HepG2 (cell line): ENCODE measurements around the gene GOLGA8K.
"Not testable (repeated sequence)": the region's sequence is repeated elsewhere in the genome, so short reads cannot be mapped to it uniquely, and the experiment has no call there.

Experiments used
- EP300 ChIP-seq, 3 experiments: sonication (generic) in 1 of 3; formaldehyde crosslinking in 1 of 3; IDR thresholded peaks; 2 replicates each; pipeline versions ENCODE4 v1.5.1 to v1.6.1; 2011 to 2020; ENCODE audit warnings: low read depth in 2 of 3, low read length in 2 of 3, borderline replicate concordance in 1 of 3, improper control_type of control experiment in 1 of 3, mild to moderate bottlenecking in 1 of 3, missing genetic modification reagents in 1 of 3, moderate library complexity in 1 of 3
- HNRNPL ChIP-seq: fragments of 200-400 bp; formaldehyde crosslinking; IDR thresholded peaks from 2 replicates; pipeline ENCODE4 v1.6.1; 2017; ENCODE audit warnings: mild to moderate bottlenecking, low read depth, low read length
- ISL2 ChIP-seq: sonication (generic); formaldehyde crosslinking; IDR thresholded peaks from 2 replicates; pipeline ENCODE4 v1.5.0; 2020; ENCODE audit warnings: missing genetic modification reagents
- KAT7 ChIP-seq: IDR thresholded peaks from 2 replicates; pipeline ENCODE4 v1.6.1; 2018; ENCODE audit warnings: borderline replicate concordance, missing compliant biosample characterization
- KDM2A ChIP-seq: sonication (generic); formaldehyde crosslinking; IDR thresholded peaks from 2 replicates; pipeline ENCODE4 v1.4.0; 2020; ENCODE audit warnings: low read depth, missing genetic modification reagents, borderline replicate concordance
- MTA3 ChIP-seq: sonication (generic); formaldehyde crosslinking; IDR thresholded peaks from 2 replicates; pipeline ENCODE4 v1.4.0; 2020; ENCODE audit warnings: missing genetic modification reagents
- PATZ1 ChIP-seq: sonication (generic); formaldehyde crosslinking; IDR thresholded peaks from 2 replicates; pipeline ENCODE4 v1.4.0; 2020; ENCODE audit warnings: missing genetic modification reagents
- ZFP37 ChIP-seq: sonication (generic); formaldehyde crosslinking; IDR thresholded peaks from 2 replicates; pipeline ENCODE4 v1.4.0; 2020; ENCODE audit warnings: missing genetic modification reagents, borderline replicate concordance
- ZNF274 ChIP-seq: sonication (generic); formaldehyde crosslinking; IDR thresholded peaks from 2 replicates; pipeline ENCODE4 v1.5.1; 2020; ENCODE audit warnings: mild to moderate bottlenecking, missing genetic modification reagents
- ZNF644 ChIP-seq: IDR thresholded peaks from 2 replicates; pipeline ENCODE4 v1.6.1; 2016; ENCODE audit warnings: low read depth
- TF ChIP-seq, protein P1 (sequence below), 2 experiments: fragments of 450-650 bp in 1 of 2; sonication (generic) in 1 of 2; formaldehyde crosslinking in 1 of 2; IDR thresholded peaks; 2 replicates each; pipeline versions ENCODE4 v1.6.1 to v1.8.0; 2016 to 2022; ENCODE audit warnings: antibody characterized with exemption in 1 of 2, mild to moderate bottlenecking in 1 of 2, missing genetic modification reagents in 1 of 2
- TF ChIP-seq, protein P2 (sequence below): sonication (generic); formaldehyde crosslinking; IDR thresholded peaks from 2 replicates; pipeline ENCODE4 v1.5.0; 2020; ENCODE audit warnings: mild to moderate bottlenecking, missing genetic modification reagents, moderate library complexity
- TF ChIP-seq, protein P3 (sequence below): sonication (generic); formaldehyde crosslinking; IDR thresholded peaks from 2 replicates; pipeline ENCODE4 v1.4.0; 2020; ENCODE audit warnings: missing genetic modification reagents

DNA sequence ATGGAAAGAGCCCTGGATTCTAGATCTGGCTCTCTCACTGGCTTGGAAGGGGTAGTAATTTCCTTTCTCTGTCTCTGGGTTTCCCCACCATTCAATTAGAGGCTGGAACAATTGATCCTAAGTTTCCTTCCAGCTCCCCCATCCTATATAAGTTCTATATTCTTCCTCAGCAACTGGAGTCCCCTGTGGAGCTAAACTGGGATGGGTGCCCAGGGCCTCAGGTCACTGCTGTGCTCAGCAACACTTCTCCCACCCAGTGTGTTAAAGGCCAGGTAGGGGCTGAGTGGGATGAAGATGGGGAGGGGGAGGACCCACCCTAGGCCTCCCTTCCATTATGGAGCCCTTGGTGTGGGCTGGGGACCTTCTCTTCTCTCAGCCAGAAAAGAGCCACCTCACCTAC, 46.2 kb downstream of the GOLGA8K start:
- TF ChIP-seq, protein P1, sequence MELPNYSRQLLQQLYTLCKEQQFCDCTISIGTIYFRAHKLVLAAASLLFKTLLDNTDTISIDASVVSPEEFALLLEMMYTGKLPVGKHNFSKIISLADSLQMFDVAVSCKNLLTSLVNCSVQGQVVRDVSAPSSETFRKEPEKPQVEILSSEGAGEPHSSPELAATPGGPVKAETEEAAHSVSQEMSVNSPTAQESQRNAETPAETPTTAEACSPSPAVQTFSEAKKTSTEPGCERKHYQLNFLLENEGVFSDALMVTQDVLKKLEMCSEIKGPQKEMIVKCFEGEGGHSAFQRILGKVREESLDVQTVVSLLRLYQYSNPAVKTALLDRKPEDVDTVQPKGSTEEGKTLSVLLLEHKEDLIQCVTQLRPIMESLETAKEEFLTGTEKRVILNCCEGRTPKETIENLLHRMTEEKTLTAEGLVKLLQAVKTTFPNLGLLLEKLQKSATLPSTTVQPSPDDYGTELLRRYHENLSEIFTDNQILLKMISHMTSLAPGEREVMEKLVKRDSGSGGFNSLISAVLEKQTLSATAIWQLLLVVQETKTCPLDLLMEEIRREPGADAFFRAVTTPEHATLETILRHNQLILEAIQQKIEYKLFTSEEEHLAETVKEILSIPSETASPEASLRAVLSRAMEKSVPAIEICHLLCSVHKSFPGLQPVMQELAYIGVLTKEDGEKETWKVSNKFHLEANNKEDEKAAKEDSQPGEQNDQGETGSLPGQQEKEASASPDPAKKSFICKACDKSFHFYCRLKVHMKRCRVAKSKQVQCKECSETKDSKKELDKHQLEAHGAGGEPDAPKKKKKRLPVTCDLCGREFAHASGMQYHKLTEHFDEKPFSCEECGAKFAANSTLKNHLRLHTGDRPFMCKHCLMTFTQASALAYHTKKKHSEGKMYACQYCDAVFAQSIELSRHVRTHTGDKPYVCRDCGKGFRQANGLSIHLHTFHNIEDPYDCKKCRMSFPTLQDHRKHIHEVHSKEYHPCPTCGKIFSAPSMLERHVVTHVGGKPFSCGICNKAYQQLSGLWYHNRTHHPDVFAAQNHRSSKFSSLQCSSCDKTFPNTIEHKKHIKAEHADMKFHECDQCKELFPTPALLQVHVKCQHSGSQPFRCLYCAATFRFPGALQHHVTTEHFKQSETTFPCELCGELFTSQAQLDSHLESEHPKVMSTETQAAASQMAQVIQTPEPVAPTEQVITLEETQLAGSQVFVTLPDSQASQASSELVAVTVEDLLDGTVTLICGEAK (IDR thresholded peaks at IDR 0.05) = not testable (repeated sequence)
- TF ChIP-seq, protein P1 (CRISPR knock-in tag; IDR thresholded peaks at IDR 0.05) = not testable (repeated sequence)
- not testable (repeated sequence) for TF ChIP-seq ZNF274 (CRISPR knock-in tag); PATZ1 (CRISPR knock-in tag); ZNF644 (CRISPR knock-in tag); MTA3 (CRISPR knock-in tag); ZFP37 (CRISPR knock-in tag); KAT7; HNRNPL; EP300 (IDR thresholded peaks at IDR 0.05; ENCODE audit: low read depth in 2 of 2, low read length in 2 of 2); EP300 (CRISPR knock-in tag; IDR thresholded peaks at IDR 0.05; ENCODE audit: borderline replicate concordance); KDM2A (CRISPR knock-in tag); ISL2
- TF ChIP-seq, protein P2, sequence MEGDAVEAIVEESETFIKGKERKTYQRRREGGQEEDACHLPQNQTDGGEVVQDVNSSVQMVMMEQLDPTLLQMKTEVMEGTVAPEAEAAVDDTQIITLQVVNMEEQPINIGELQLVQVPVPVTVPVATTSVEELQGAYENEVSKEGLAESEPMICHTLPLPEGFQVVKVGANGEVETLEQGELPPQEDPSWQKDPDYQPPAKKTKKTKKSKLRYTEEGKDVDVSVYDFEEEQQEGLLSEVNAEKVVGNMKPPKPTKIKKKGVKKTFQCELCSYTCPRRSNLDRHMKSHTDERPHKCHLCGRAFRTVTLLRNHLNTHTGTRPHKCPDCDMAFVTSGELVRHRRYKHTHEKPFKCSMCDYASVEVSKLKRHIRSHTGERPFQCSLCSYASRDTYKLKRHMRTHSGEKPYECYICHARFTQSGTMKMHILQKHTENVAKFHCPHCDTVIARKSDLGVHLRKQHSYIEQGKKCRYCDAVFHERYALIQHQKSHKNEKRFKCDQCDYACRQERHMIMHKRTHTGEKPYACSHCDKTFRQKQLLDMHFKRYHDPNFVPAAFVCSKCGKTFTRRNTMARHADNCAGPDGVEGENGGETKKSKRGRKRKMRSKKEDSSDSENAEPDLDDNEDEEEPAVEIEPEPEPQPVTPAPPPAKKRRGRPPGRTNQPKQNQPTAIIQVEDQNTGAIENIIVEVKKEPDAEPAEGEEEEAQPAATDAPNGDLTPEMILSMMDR (CRISPR knock-in tag) = not testable (repeated sequence)
- TF ChIP-seq, protein P3, sequence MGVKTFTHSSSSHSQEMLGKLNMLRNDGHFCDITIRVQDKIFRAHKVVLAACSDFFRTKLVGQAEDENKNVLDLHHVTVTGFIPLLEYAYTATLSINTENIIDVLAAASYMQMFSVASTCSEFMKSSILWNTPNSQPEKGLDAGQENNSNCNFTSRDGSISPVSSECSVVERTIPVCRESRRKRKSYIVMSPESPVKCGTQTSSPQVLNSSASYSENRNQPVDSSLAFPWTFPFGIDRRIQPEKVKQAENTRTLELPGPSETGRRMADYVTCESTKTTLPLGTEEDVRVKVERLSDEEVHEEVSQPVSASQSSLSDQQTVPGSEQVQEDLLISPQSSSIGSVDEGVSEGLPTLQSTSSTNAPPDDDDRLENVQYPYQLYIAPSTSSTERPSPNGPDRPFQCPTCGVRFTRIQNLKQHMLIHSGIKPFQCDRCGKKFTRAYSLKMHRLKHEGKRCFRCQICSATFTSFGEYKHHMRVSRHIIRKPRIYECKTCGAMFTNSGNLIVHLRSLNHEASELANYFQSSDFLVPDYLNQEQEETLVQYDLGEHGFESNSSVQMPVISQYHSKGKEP (CRISPR knock-in tag) = not testable (repeated sequence)
